22Rv1 (cell line): ENCODE results near the gene FRMD4B.

Source experiments
- CTCF ChIP-seq: fragments of 450-650 bp; IDR thresholded peaks from 2 replicates; pipeline ENCODE4 v1.5.1; 2017; ENCODE audit warnings: mild to moderate bottlenecking
- ZFX ChIP-seq: fragments of 450-650 bp; IDR thresholded peaks from 2 replicates; pipeline ENCODE4 v1.6.1; 2017; ENCODE audit warnings: antibody characterized with exemption, borderline replicate concordance

GRCh38 chr3:69433969-69434325 is 48.1 kb upstream of the FRMD4B start:
- no peak for TF ChIP-seq CTCF
- no peak for TF ChIP-seq ZFX
